Measurements from ENCODE around the gene KIF6. TPM values are rescaled to one million over a fixed set of nuclear protein-coding genes. Genes with fewer than 3 reads are reported as not detected.

Gene KIF6
- total RNA-seq, 4 donors from 2014 or later: 0.10 to 0.61 (median 0.13) TPM; not detected in 1

DNA sequence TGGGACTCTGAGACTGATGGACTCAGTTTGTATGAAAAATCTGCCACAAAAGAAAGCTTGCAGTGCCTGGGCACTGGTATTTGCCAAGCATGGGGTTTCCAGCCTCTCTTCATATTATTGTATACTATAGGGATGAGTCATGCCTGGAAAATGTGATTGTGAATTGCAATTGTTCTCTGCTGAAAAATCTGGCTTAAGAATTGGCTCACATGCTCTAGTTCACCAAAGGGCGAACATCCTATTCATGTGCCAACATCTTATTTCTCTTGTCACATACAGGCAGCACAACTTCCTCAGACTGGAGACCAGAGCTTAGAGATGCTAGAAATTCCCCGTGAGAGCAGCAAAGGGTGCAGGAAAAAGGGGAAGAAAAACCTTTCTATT lies 299.1 kb downstream of the KIF6 start:
- intact Hi-C loops (cut with DNase I; ENCODE audit: low total_unique reads): no loop called here
- no peak for DNase-seq (ENCODE audit: low spot score in 2 of 2)
- no peak overlapping the region for H3K4me3 ChIP-seq (ENCODE audit: low read depth, poor library complexity, severe bottlenecking)
- 23 to 28% methylated on average over 2 of the region's 2 CpGs for WGBS, 2 donors
- TF ChIP-seq POLR2A (IDR thresholded peaks at IDR 0.05) (no peak), CTCF (IDR thresholded peaks at IDR 0.05) (no peak)

DNA sequence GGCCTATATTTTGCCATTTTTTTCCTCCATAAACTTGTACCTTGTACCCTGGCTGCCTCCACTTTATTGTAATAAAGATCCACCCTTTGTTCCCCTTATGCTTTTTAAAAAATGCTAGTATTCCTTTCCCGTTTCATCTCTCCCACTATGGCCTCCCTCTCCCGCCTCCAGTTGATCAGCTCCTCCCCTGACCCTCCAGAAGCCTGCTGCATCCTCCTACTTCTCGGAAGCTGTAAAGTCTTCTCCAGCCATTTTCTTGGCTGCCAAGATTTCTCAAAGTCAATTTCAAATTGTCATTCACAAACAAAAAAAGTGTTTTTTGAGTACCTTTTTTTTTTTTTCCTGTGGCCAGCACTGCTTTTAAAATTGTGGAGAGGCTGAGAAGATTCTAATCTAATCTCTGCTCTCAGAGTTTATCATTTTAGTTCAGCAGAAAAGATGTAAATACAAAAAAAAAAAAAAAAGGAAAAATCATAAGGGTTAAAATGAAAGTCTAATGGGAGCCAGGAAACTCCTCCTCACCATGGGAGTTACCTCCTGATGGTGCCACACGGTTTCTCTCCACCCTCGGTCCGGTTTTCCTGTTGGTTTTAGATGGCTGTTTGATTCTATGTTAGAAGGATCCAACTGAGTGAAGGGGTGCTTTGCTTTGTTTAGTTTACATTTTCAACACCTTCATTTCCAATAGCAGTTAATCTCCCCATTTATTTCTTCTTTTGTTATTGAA lies 299.7 kb downstream of the KIF6 start:
- TF ChIP-seq POLR2A (IDR thresholded peaks at IDR 0.05): no peak
- no peak for TF ChIP-seq CTCF (IDR thresholded peaks at IDR 0.05)
- DNase-seq (ENCODE audit: low spot score in 2 of 2): no peak
- WGBS, 2 donors: 41 to 48% methylated on average over 6 of the region's 6 CpGs
- intact Hi-C loops (cut with DNase I; ENCODE audit: low total_unique reads): no loop called here
- no peak overlapping the region for H3K4me3 ChIP-seq (ENCODE audit: low read depth, poor library complexity, severe bottlenecking)

DNA sequence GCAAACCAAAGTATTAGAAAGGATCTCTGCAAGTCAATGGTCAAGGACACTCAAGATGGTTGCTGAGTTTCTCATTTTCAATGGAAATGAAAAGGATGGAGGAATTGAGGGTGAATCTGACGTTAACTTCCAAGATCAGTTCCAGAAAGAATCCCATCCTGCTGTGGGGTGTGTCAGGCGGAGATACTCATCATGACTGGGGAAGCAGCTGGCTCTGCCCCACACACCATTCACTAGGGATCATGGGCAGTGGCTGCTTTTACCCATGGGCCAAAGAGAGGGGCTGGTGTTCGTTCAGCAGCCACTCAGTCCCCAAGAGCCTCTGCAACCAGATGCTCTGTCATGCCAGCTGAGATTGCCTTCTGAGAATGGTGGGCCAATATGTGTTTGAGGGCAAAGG lies 300.4 kb downstream of the KIF6 start:
- no peak overlapping the region for H3K4me3 ChIP-seq (ENCODE audit: low read depth, poor library complexity, severe bottlenecking)
- DNase-seq (ENCODE audit: low spot score in 2 of 2): no peak
- TF ChIP-seq POLR2A (IDR thresholded peaks at IDR 0.05): no peak
- TF ChIP-seq CTCF (IDR thresholded peaks at IDR 0.05): no peak
- intact Hi-C loops (cut with DNase I; ENCODE audit: low total_unique reads): no loop called here
- 75 to 78% methylated on average over 3 of the region's 3 CpGs for WGBS, 2 donors

DNA sequence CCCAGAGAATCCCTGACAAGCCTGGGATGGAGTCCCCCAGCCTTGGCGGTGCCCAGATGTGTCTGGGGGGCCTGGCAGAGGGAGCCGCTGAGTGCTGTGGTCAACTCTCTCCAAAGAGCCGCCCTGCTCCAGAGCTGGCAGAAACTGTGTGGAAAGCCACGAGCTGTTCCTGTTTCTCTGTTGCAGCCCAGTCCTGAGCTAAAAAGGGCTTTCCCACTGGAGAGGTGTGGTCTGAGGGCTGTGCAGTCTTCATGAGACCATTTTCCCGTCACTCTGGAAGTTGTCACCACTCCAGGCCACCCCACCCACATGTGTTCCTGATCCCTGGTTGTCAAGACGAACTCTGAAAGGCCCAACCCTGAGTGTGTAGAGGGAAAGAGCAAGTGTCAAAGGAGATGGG lies 303.0 kb downstream of the KIF6 start:
- WGBS, 2 donors: 17 to 24% methylated on average over 6 of the region's 6 CpGs
- intact Hi-C loops (cut with DNase I; ENCODE audit: low total_unique reads): no loop called here
- TF ChIP-seq POLR2A (IDR thresholded peaks at IDR 0.05): no peak
- no peak for TF ChIP-seq CTCF (IDR thresholded peaks at IDR 0.05)
- H3K4me3 ChIP-seq (ENCODE audit: low read depth, poor library complexity, severe bottlenecking): no peak overlapping the region
- DNase-seq (ENCODE audit: low spot score in 2 of 2): peak; percentile 86 to 97

DNA sequence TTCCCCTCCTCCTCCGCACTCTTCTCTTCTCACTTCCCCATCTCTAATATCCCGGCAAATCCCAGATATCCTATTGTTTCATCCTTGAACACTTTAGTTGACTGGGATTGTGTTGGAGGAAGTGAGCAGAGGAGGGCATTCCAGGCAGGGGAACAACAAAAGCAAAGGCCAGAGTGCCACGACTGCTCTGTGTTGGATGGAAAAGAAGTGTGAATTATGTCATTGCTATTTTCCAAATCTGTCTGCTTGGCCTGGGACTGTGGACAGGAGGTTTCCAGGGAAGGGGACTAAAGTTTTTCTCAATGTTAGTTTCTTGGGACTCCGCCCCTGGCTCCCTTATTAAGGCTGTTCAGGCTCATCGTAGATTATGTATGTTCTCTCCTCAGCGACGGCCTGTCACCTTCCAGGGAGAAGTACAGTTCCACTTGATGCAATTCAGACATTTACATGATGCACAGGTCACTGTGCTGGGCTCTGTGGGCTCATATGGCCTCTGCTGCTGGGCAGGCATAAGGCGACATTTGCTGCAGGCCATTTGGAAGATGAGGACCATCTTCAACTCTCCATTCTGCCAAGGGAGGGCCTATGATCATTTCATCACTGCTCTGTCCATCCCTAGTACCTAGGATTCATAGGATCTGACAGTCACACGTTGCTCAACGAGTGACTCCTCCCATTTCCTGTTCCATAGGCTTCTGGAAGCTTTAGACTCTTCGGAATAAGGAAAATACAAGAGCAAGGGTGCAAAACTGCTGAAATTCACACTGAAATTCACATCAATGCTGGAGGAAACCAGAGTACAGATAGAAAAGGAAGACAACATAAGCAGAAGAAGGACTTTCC lies 303.6 kb downstream of the KIF6 start:
- intact Hi-C loops (cut with DNase I; ENCODE audit: low total_unique reads): no loop called here
- 61 to 63% methylated on average over 11 of the region's 11 CpGs for WGBS, 2 donors
- no peak overlapping the region for H3K4me3 ChIP-seq (ENCODE audit: low read depth, poor library complexity, severe bottlenecking)
- TF ChIP-seq CTCF (IDR thresholded peaks at IDR 0.05) (no peak), POLR2A (IDR thresholded peaks at IDR 0.05) (no peak)
- DNase-seq (ENCODE audit: low spot score in 2 of 2): peak in 1 of 2 donors; percentile 83
